ENCODE measurements around the gene IL17RA.

IL17RA gene

GRCh38 chr22:17093081-17093480 lies 8.3 kb downstream of the IL17RA start:
- TF ChIP-seq, protein P1, sequence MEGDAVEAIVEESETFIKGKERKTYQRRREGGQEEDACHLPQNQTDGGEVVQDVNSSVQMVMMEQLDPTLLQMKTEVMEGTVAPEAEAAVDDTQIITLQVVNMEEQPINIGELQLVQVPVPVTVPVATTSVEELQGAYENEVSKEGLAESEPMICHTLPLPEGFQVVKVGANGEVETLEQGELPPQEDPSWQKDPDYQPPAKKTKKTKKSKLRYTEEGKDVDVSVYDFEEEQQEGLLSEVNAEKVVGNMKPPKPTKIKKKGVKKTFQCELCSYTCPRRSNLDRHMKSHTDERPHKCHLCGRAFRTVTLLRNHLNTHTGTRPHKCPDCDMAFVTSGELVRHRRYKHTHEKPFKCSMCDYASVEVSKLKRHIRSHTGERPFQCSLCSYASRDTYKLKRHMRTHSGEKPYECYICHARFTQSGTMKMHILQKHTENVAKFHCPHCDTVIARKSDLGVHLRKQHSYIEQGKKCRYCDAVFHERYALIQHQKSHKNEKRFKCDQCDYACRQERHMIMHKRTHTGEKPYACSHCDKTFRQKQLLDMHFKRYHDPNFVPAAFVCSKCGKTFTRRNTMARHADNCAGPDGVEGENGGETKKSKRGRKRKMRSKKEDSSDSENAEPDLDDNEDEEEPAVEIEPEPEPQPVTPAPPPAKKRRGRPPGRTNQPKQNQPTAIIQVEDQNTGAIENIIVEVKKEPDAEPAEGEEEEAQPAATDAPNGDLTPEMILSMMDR (IDR thresholded peaks at IDR 0.05; ENCODE audit: low read depth, low read length), result no peak
- DNase-seq (ENCODE audit: low read depth in 2 of 2), result no peak
- H3K4me3 ChIP-seq (replicated peaks in 1 of 2; ENCODE audit: low read depth in 2 of 2, low read length in 2 of 2), result no peak overlapping the region

DNA sequence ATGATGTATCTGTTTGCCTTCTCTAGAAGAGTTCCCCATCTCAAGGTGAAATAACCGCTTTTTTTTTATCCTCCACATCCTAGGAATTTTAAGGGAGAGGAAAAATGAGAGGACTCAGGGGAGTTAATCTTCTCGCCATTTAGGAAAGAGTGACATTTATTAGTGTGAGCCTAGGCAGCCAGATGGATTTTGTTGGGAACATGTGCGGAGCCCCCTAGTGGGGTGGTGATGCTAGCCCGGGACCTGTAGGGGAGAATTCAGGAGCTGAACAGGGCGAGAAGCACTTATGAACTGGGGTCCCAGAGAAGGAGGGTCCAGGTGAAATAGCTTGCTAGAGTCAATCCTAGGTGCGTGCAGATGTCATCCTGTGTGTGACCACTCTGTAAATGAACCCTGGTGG lies 10.7 kb downstream of the IL17RA start:
- no peak overlapping the region for H3K4me3 ChIP-seq (replicated peaks in 1 of 2; ENCODE audit: low read depth in 2 of 2, low read length in 2 of 2)
- TF ChIP-seq, protein P1 (IDR thresholded peaks at IDR 0.05; ENCODE audit: low read depth, low read length), result peak; percentile 31
- DNase-seq (ENCODE audit: low read depth in 2 of 2), result peak in 1 of 2 donors; percentile 6

GRCh38 chr22:17096071-17096470 lies 11.3 kb downstream of the IL17RA start:
- no peak for DNase-seq (ENCODE audit: low read depth in 2 of 2)
- TF ChIP-seq, protein P1 (IDR thresholded peaks at IDR 0.05; ENCODE audit: low read depth, low read length), result no peak
- no peak overlapping the region for H3K4me3 ChIP-seq (replicated peaks in 1 of 2; ENCODE audit: low read depth in 2 of 2, low read length in 2 of 2)

- no peak for DNase-seq (ENCODE audit: low read depth in 2 of 2)
- TF ChIP-seq, protein P1 (IDR thresholded peaks at IDR 0.05; ENCODE audit: low read depth, low read length), result no peak
- H3K4me3 ChIP-seq (replicated peaks in 1 of 2; ENCODE audit: low read depth in 2 of 2, low read length in 2 of 2), result no peak overlapping the region
Measured at GRCh38 chr22:17097062-17097461, 12.3 kb downstream of the IL17RA start.

- H3K4me3 ChIP-seq (replicated peaks in 1 of 2; ENCODE audit: low read depth in 2 of 2, low read length in 2 of 2), result no peak overlapping the region
- TF ChIP-seq, protein P1 (IDR thresholded peaks at IDR 0.05; ENCODE audit: low read depth, low read length), result no peak
- no peak for DNase-seq (ENCODE audit: low read depth in 2 of 2)
Measured at GRCh38 chr22:17097701-17098100, 12.9 kb downstream of the IL17RA start.

- TF ChIP-seq, protein P1 (IDR thresholded peaks at IDR 0.05; ENCODE audit: low read depth, low read length), result no peak
- no peak overlapping the region for H3K4me3 ChIP-seq (replicated peaks in 1 of 2; ENCODE audit: low read depth in 2 of 2, low read length in 2 of 2)
- DNase-seq (ENCODE audit: low read depth in 2 of 2), result peak in 1 of 2 donors; percentile 27
Measured at GRCh38 chr22:17098379-17098819, 13.6 kb downstream of the IL17RA start.

- H3K4me3 ChIP-seq (replicated peaks in 1 of 2; ENCODE audit: low read depth in 2 of 2, low read length in 2 of 2), result no peak overlapping the region
- TF ChIP-seq, protein P1 (IDR thresholded peaks at IDR 0.05; ENCODE audit: low read depth, low read length), result no peak
- DNase-seq (ENCODE audit: low read depth in 2 of 2), result no peak
Measured at GRCh38 chr22:17100621-17101020, 15.8 kb downstream of the IL17RA start.
